ENCODE measurements around the gene PRKD3.

DNA sequence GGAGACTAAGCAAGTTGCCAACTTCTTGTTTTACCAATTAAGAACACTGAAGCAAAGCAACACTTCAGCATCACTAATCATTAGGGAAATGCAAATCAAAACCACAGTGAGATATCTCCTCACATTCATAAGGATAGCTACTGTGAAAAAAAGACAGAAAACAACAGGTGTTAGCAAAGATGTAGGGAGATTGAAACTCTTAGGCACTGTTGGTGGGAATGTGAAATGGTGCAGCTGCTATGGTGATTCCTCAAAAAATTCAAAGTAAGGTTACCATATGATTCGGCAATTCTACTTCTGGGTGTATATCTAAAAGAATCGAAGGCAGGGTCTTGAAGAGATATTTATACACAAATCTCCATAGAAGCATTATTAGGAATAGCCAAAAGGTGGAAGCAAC, 8.6 kb upstream of the PRKD3 start:
- TF ChIP-seq, protein P1, sequence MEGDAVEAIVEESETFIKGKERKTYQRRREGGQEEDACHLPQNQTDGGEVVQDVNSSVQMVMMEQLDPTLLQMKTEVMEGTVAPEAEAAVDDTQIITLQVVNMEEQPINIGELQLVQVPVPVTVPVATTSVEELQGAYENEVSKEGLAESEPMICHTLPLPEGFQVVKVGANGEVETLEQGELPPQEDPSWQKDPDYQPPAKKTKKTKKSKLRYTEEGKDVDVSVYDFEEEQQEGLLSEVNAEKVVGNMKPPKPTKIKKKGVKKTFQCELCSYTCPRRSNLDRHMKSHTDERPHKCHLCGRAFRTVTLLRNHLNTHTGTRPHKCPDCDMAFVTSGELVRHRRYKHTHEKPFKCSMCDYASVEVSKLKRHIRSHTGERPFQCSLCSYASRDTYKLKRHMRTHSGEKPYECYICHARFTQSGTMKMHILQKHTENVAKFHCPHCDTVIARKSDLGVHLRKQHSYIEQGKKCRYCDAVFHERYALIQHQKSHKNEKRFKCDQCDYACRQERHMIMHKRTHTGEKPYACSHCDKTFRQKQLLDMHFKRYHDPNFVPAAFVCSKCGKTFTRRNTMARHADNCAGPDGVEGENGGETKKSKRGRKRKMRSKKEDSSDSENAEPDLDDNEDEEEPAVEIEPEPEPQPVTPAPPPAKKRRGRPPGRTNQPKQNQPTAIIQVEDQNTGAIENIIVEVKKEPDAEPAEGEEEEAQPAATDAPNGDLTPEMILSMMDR (IDR thresholded peaks at IDR 0.05 in 2 of 3, conservative IDR thresholded peaks at IDR 0.05 in 1 of 3; ENCODE audit: control insufficient read depth in 2 of 3, extremely low read depth in 1 of 3, insufficient read depth in 1 of 3, low read depth in 3 of 3, low read length in 3 of 3) = no peak
- TF ChIP-seq, protein P2, sequence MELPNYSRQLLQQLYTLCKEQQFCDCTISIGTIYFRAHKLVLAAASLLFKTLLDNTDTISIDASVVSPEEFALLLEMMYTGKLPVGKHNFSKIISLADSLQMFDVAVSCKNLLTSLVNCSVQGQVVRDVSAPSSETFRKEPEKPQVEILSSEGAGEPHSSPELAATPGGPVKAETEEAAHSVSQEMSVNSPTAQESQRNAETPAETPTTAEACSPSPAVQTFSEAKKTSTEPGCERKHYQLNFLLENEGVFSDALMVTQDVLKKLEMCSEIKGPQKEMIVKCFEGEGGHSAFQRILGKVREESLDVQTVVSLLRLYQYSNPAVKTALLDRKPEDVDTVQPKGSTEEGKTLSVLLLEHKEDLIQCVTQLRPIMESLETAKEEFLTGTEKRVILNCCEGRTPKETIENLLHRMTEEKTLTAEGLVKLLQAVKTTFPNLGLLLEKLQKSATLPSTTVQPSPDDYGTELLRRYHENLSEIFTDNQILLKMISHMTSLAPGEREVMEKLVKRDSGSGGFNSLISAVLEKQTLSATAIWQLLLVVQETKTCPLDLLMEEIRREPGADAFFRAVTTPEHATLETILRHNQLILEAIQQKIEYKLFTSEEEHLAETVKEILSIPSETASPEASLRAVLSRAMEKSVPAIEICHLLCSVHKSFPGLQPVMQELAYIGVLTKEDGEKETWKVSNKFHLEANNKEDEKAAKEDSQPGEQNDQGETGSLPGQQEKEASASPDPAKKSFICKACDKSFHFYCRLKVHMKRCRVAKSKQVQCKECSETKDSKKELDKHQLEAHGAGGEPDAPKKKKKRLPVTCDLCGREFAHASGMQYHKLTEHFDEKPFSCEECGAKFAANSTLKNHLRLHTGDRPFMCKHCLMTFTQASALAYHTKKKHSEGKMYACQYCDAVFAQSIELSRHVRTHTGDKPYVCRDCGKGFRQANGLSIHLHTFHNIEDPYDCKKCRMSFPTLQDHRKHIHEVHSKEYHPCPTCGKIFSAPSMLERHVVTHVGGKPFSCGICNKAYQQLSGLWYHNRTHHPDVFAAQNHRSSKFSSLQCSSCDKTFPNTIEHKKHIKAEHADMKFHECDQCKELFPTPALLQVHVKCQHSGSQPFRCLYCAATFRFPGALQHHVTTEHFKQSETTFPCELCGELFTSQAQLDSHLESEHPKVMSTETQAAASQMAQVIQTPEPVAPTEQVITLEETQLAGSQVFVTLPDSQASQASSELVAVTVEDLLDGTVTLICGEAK (IDR thresholded peaks at IDR 0.05; ENCODE audit: borderline replicate concordance) = no peak
- TF ChIP-seq ZNF274 (IDR thresholded peaks at IDR 0.05; ENCODE audit: insufficient read depth, insufficient read length) (no peak), HDAC6 (IDR thresholded peaks at IDR 0.05; ENCODE audit: unreplicated experiment) (no peak), SMAD1 (IDR thresholded peaks at IDR 0.05; ENCODE audit: low read depth, partially characterized antibody) (no peak), ZNF207 (IDR thresholded peaks at IDR 0.05; ENCODE audit: borderline replicate concordance) (no peak), JUND (IDR thresholded peaks at IDR 0.05; ENCODE audit: low read depth, low read length) (no peak)
